Measurements from ENCODE around the gene SIK2.

Gene SIK2

GRCh38 chr11:111601979-111602864 lies at the start of gene SIK2:
SIK2 (plus strand) TSS chr11:111602449; CDS start chr11:111602564, 115 bp downstream.
- DNase-seq = peak; percentile 97 to 100

GRCh38 chr11:111554532-111554931 lies 47.7 kb upstream of the SIK2 start:
- DNase-seq = no peak

- peak; percentile 96 to 98 for DNase-seq
Measured at GRCh38 chr11:111555255-111555654, 47.0 kb upstream of the SIK2 start.

- DNase-seq = no peak
Measured at GRCh38 chr11:111557425-111558111, 44.7 kb upstream of the SIK2 start.

GRCh38 chr11:111559800-111560464 lies 42.3 kb upstream of the SIK2 start:
- DNase-seq = no peak

- DNase-seq = no peak
Measured at GRCh38 chr11:111560800-111561199, 41.4 kb upstream of the SIK2 start.

- DNase-seq = no peak
Measured at GRCh38 chr11:111561306-111561705, 40.9 kb upstream of the SIK2 start.

GRCh38 chr11:111561791-111562325 lies 40.4 kb upstream of the SIK2 start:
- peak in 1 of 2 experiments; percentile 56 for DNase-seq

GRCh38 chr11:111562692-111563389 lies 39.4 kb upstream of the SIK2 start:
- DNase-seq = no peak

GRCh38 chr11:111565114-111565720 lies 37.0 kb upstream of the SIK2 start:
- peak; percentile 65 to 93 for DNase-seq

GRCh38 chr11:111566324-111566723 lies 35.9 kb upstream of the SIK2 start:
- peak in 1 of 2 experiments; percentile 62 for DNase-seq

GRCh38 chr11:111569476-111569875 lies 32.8 kb upstream of the SIK2 start:
- no peak for DNase-seq

GRCh38 chr11:111570796-111571195 lies 31.5 kb upstream of the SIK2 start:
- DNase-seq = no peak

GRCh38 chr11:111571829-111572501 lies 30.3 kb upstream of the SIK2 start:
- DNase-seq = no peak

- no peak for DNase-seq
Measured at GRCh38 chr11:111572581-111572980, 29.7 kb upstream of the SIK2 start.

- DNase-seq = no peak
Measured at GRCh38 chr11:111573821-111574249, 28.4 kb upstream of the SIK2 start.

- no peak for DNase-seq
Measured at GRCh38 chr11:111574373-111575225, 27.6 kb upstream of the SIK2 start.

GRCh38 chr11:111575740-111576139 lies 26.5 kb upstream of the SIK2 start:
- no peak for DNase-seq

- DNase-seq = no peak
Measured at GRCh38 chr11:111577821-111578220, 24.4 kb upstream of the SIK2 start.

- DNase-seq = no peak
Measured at GRCh38 chr11:111581341-111581740, 20.9 kb upstream of the SIK2 start.

Measured in NCI-H526 (cell line).